ENCODE results near the gene FAR2. TPM values are rescaled to one million over a fixed set of nuclear protein-coding genes. Genes with fewer than 3 reads are reported as not detected.

FAR2 gene
- polyA plus RNA-seq, 2 donors, result 0.92 to 1.5 TPM

- 89 to 93% methylated on average over 7 of the region's 7 CpGs for WGBS, 2 donors
Measured at GRCh38 chr12:29150462-29150861, 1.4 kb downstream of the FAR2 start.

DNA sequence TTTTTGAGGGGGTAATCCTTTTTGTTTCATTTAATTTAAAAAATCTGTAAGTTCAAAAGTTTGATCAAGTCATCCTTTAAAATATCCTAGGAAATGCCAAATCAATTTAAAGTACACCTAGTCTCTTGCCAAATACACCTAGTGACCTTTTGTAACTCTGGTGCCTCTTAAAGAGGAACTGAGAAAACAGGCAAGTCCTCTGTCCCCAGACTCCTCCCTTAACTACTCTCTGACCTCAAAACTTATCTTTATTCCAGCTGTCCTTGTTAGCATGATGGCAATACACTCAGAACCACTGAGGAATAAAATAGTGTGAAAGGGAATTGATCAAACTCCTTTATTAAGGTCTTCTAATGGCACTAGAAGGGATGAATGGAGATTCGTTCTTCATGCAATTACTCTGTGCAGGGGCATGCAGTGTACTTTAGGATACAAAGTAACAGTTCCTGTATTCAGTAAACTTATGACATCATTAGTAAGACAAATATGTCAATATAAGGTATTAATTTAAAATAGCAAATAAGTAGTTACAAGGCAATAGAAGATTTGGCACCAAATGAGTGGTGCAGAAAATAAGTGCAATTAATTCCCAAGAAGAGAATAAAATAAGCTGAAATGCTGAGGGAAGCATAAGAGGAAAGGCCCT, 3.3 kb downstream of the FAR2 start:
- H3K36me3 ChIP-seq (ENCODE audit: control insufficient read depth in 2 of 2, insufficient read depth in 2 of 2, low read length in 1 of 2), result no peaks in the 10 kb centered on the region
- H3K9me3 ChIP-seq (ENCODE audit: control insufficient read depth in 2 of 2, insufficient read depth in 1 of 2, low read depth in 1 of 2, low read length in 1 of 2), result no peaks in the 10 kb centered on the region
- no peaks in the 10 kb centered on the region for H3K27me3 ChIP-seq (ENCODE audit: control insufficient read depth in 1 of 2, insufficient read depth in 2 of 2, low read length in 2 of 2)
- WGBS, 2 donors, result 70 to 78% methylated on average over 1 of the region's 1 CpG
- no peak overlapping the region for H3K4me3 ChIP-seq (ENCODE audit: low read depth in 1 of 2, low read length in 2 of 2)
- H3K4me1 ChIP-seq (ENCODE audit: control insufficient read depth in 2 of 2, insufficient read depth in 2 of 2, low read length in 1 of 2), result peaks cover 0 to 4% of the 10 kb centered on the region in 2 donors
- no peak overlapping the region for H3K27ac ChIP-seq (ENCODE audit: low read depth in 2 of 2, low read length in 1 of 2)

More at GRCh38 chr12:29150462-29150861, 1.4 kb downstream of the FAR2 start:
- Histone ChIP-seq H3K27ac (ENCODE audit: low read depth in 2 of 2, low read length in 1 of 2) (no peak overlapping the region), H3K36me3 (ENCODE audit: control insufficient read depth in 2 of 2, insufficient read depth in 2 of 2, low read length in 1 of 2) (no peaks in the 10 kb centered on the region), H3K4me3 (ENCODE audit: low read depth in 1 of 2, low read length in 2 of 2) (no peak overlapping the region), H3K9me3 (ENCODE audit: control insufficient read depth in 2 of 2, insufficient read depth in 1 of 2, low read depth in 1 of 2, low read length in 1 of 2) (no peaks in the 10 kb centered on the region), H3K4me1 (ENCODE audit: control insufficient read depth in 2 of 2, insufficient read depth in 2 of 2, low read length in 1 of 2) (peaks cover 0 to 4% of the 10 kb centered on the region in 2 donors), H3K27me3 (ENCODE audit: control insufficient read depth in 1 of 2, insufficient read depth in 2 of 2, low read length in 2 of 2) (no peaks in the 10 kb centered on the region)

- no peaks in the 10 kb centered on the region for H3K9me3 ChIP-seq (ENCODE audit: control insufficient read depth in 2 of 2, insufficient read depth in 1 of 2, low read depth in 1 of 2, low read length in 1 of 2)
- no peaks in the 10 kb centered on the region for H3K36me3 ChIP-seq (ENCODE audit: control insufficient read depth in 2 of 2, insufficient read depth in 2 of 2, low read length in 1 of 2)
- no peak overlapping the region for H3K27ac ChIP-seq (ENCODE audit: low read depth in 2 of 2, low read length in 1 of 2)
- H3K4me3 ChIP-seq (ENCODE audit: low read depth in 1 of 2, low read length in 2 of 2), result no peak overlapping the region
- no peaks in the 10 kb centered on the region for H3K27me3 ChIP-seq (ENCODE audit: control insufficient read depth in 1 of 2, insufficient read depth in 2 of 2, low read length in 2 of 2)
- H3K4me1 ChIP-seq (ENCODE audit: control insufficient read depth in 2 of 2, insufficient read depth in 2 of 2, low read length in 1 of 2), result peaks cover 0 to 4% of the 10 kb centered on the region in 2 donors
- 62 to 66% methylated on average over 4 of the region's 4 CpGs for WGBS, 2 donors
Measured at GRCh38 chr12:29152981-29153630, 4.0 kb downstream of the FAR2 start.

GRCh38 chr12:29155079-29155478, 6.0 kb downstream of the FAR2 start:
- H3K4me3 ChIP-seq (ENCODE audit: low read depth in 1 of 2, low read length in 2 of 2), result no peak overlapping the region
- H3K9me3 ChIP-seq (ENCODE audit: control insufficient read depth in 2 of 2, insufficient read depth in 1 of 2, low read depth in 1 of 2, low read length in 1 of 2), result no peaks in the 10 kb centered on the region
- H3K27ac ChIP-seq (ENCODE audit: low read depth in 2 of 2, low read length in 1 of 2), result no peak overlapping the region
- no peaks in the 10 kb centered on the region for H3K36me3 ChIP-seq (ENCODE audit: control insufficient read depth in 2 of 2, insufficient read depth in 2 of 2, low read length in 1 of 2)
- 71 to 75% methylated on average over 1 of the region's 1 CpG for WGBS, 2 donors
- H3K4me1 ChIP-seq (ENCODE audit: control insufficient read depth in 2 of 2, insufficient read depth in 2 of 2, low read length in 1 of 2), result no peaks in the 10 kb centered on the region
- no peaks in the 10 kb centered on the region for H3K27me3 ChIP-seq (ENCODE audit: control insufficient read depth in 1 of 2, insufficient read depth in 2 of 2, low read length in 2 of 2)

- WGBS, 2 donors, result 32 to 54% methylated on average over 1 of the region's 1 CpG
- Histone ChIP-seq H3K36me3 (ENCODE audit: control insufficient read depth in 2 of 2, insufficient read depth in 2 of 2, low read length in 1 of 2) (no peaks in the 10 kb centered on the region), H3K27me3 (ENCODE audit: control insufficient read depth in 1 of 2, insufficient read depth in 2 of 2, low read length in 2 of 2) (no peaks in the 10 kb centered on the region), H3K4me1 (ENCODE audit: control insufficient read depth in 2 of 2, insufficient read depth in 2 of 2, low read length in 1 of 2) (no peaks in the 10 kb centered on the region), H3K27ac (ENCODE audit: low read depth in 2 of 2, low read length in 1 of 2) (no peak overlapping the region), H3K4me3 (ENCODE audit: low read depth in 1 of 2, low read length in 2 of 2) (no peak overlapping the region), H3K9me3 (ENCODE audit: control insufficient read depth in 2 of 2, insufficient read depth in 1 of 2, low read depth in 1 of 2, low read length in 1 of 2) (no peaks in the 10 kb centered on the region)
Measured at GRCh38 chr12:29157486-29157946, 8.4 kb downstream of the FAR2 start.

GRCh38 chr12:29158115-29158763, 9.2 kb downstream of the FAR2 start:
- no peak overlapping the region for H3K27ac ChIP-seq (ENCODE audit: low read depth in 2 of 2, low read length in 1 of 2)
- 63 to 73% methylated on average over 2 of the region's 2 CpGs for WGBS, 2 donors
- H3K4me3 ChIP-seq (ENCODE audit: low read depth in 1 of 2, low read length in 2 of 2), result no peak overlapping the region
- H3K4me1 ChIP-seq (ENCODE audit: control insufficient read depth in 2 of 2, insufficient read depth in 2 of 2, low read length in 1 of 2), result no peaks in the 10 kb centered on the region
- no peaks in the 10 kb centered on the region for H3K9me3 ChIP-seq (ENCODE audit: control insufficient read depth in 2 of 2, insufficient read depth in 1 of 2, low read depth in 1 of 2, low read length in 1 of 2)
- no peaks in the 10 kb centered on the region for H3K27me3 ChIP-seq (ENCODE audit: control insufficient read depth in 1 of 2, insufficient read depth in 2 of 2, low read length in 2 of 2)
- H3K36me3 ChIP-seq (ENCODE audit: control insufficient read depth in 2 of 2, insufficient read depth in 2 of 2, low read length in 1 of 2), result no peaks in the 10 kb centered on the region

DNA sequence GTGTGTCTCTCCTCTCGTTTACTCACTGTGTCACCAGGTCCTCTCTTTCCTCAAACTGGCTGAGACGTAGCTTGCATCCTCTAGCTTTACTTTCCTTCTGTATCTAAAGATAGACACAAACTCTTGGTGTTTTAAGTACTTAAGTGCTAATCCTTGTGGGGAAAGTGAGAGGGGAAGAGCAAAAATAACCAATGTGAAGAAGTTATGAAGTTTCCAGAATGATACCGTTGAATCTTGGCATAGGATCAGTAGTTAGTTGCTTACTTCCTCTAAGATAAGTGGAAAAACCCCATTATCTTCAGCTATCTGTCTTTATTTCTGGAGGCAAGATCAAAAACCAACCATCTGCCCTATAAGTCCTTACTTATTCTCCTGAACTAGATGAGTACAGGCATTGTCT, 10.6 kb downstream of the FAR2 start:
- Histone ChIP-seq H3K36me3 (ENCODE audit: control insufficient read depth in 2 of 2, insufficient read depth in 2 of 2, low read length in 1 of 2) (no peaks in the 10 kb centered on the region), H3K27ac (ENCODE audit: low read depth in 2 of 2, low read length in 1 of 2) (no peak overlapping the region), H3K27me3 (ENCODE audit: control insufficient read depth in 1 of 2, insufficient read depth in 2 of 2, low read length in 2 of 2) (no peaks in the 10 kb centered on the region), H3K4me1 (ENCODE audit: control insufficient read depth in 2 of 2, insufficient read depth in 2 of 2, low read length in 1 of 2) (no peaks in the 10 kb centered on the region), H3K9me3 (ENCODE audit: control insufficient read depth in 2 of 2, insufficient read depth in 1 of 2, low read depth in 1 of 2, low read length in 1 of 2) (no peaks in the 10 kb centered on the region), H3K4me3 (ENCODE audit: low read depth in 1 of 2, low read length in 2 of 2) (no peak overlapping the region)
- 61 to 71% methylated on average over 3 of the region's 3 CpGs for WGBS, 2 donors

- no peak overlapping the region for H3K27ac ChIP-seq (ENCODE audit: low read depth in 2 of 2, low read length in 1 of 2)
- WGBS, 2 donors, result 81 to 86% methylated on average over 3 of the region's 3 CpGs
- H3K4me1 ChIP-seq (ENCODE audit: control insufficient read depth in 2 of 2, insufficient read depth in 2 of 2, low read length in 1 of 2), result no peaks in the 10 kb centered on the region
Measured at GRCh38 chr12:29160230-29160629, 11.2 kb downstream of the FAR2 start.

DNA sequence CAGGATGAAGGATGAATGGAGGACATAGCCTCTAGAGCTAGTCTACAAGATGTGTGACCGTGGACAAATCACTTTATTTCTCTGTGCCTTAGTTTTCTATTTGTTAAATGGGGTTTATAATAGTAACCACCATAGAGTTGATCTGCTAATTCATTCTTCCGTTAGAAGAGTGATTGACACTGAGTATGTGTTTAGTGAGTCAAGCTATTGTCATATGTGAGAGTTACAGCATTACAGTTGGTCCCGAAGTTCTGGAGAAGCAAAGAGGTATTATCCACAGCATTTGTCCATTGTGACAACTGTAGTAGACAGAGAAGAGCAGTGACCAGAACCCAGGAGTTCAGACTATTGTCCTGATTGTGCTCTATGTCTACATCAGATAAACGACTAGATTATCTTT, 14.1 kb downstream of the FAR2 start:
- no peaks in the 10 kb centered on the region for H3K9me3 ChIP-seq (ENCODE audit: control insufficient read depth in 2 of 2, insufficient read depth in 1 of 2, low read depth in 1 of 2, low read length in 1 of 2)
- 88 to 89% methylated on average over 4 of the region's 4 CpGs for WGBS, 2 donors
- H3K36me3 ChIP-seq (ENCODE audit: control insufficient read depth in 2 of 2, insufficient read depth in 2 of 2, low read length in 1 of 2), result no peaks in the 10 kb centered on the region
- no peak overlapping the region for H3K4me3 ChIP-seq (ENCODE audit: low read depth in 1 of 2, low read length in 2 of 2)
- H3K27me3 ChIP-seq (ENCODE audit: control insufficient read depth in 1 of 2, insufficient read depth in 2 of 2, low read length in 2 of 2), result no peaks in the 10 kb centered on the region
- H3K27ac ChIP-seq (ENCODE audit: low read depth in 2 of 2, low read length in 1 of 2), result no peak overlapping the region
- no peaks in the 10 kb centered on the region for H3K4me1 ChIP-seq (ENCODE audit: control insufficient read depth in 2 of 2, insufficient read depth in 2 of 2, low read length in 1 of 2)

More at GRCh38 chr12:29160230-29160629, 11.2 kb downstream of the FAR2 start:
- H3K4me3 ChIP-seq (ENCODE audit: low read depth in 1 of 2, low read length in 2 of 2), result no peak overlapping the region
- no peaks in the 10 kb centered on the region for H3K27me3 ChIP-seq (ENCODE audit: control insufficient read depth in 1 of 2, insufficient read depth in 2 of 2, low read length in 2 of 2)
- H3K36me3 ChIP-seq (ENCODE audit: control insufficient read depth in 2 of 2, insufficient read depth in 2 of 2, low read length in 1 of 2), result no peaks in the 10 kb centered on the region
- H3K9me3 ChIP-seq (ENCODE audit: control insufficient read depth in 2 of 2, insufficient read depth in 1 of 2, low read depth in 1 of 2, low read length in 1 of 2), result no peaks in the 10 kb centered on the region
